ENCODE results near the gene C16orf86.

The C16orf86 gene

GRCh38 chr16:67666559-67667452 lies at the start of gene C16orf86, which contains the start of gene ENKD1:
C16orf86 (plus strand) TSS chr16:67666814; CDS start chr16:67666971, 157 bp downstream.
ENKD1 (minus strand) TSS chr16:67666750; CDS start chr16:67666442, 308 bp downstream.
- peak; percentile 91 for DNase-seq (ENCODE audit: low spot score)

- no peak for DNase-seq (ENCODE audit: low spot score)
These were observed 38.4 kb upstream of the C16orf86 start for GRCh38 chr16:67628216-67628615.

GRCh38 chr16:67632415-67633172 lies 34.0 kb upstream of the C16orf86 start:
- peak; percentile 11 for DNase-seq (ENCODE audit: low spot score)

GRCh38 chr16:67636713-67637112 lies 29.9 kb upstream of the C16orf86 start:
- DNase-seq (ENCODE audit: low spot score), result no peak

- DNase-seq (ENCODE audit: low spot score), result no peak
These were observed 29.0 kb upstream of the C16orf86 start for GRCh38 chr16:67637625-67638024.

- DNase-seq (ENCODE audit: low spot score), result peak; percentile 67
These were observed 24.6 kb upstream of the C16orf86 start for GRCh38 chr16:67641779-67642708.

- no peak for DNase-seq (ENCODE audit: low spot score)
These were observed 22.6 kb upstream of the C16orf86 start for GRCh38 chr16:67644038-67644437.

GRCh38 chr16:67645397-67646121 lies 21.1 kb upstream of the C16orf86 start:
- peak; percentile 13 for DNase-seq (ENCODE audit: low spot score)

- peak; percentile 10 for DNase-seq (ENCODE audit: low spot score)
These were observed 19.4 kb upstream of the C16orf86 start for GRCh38 chr16:67647111-67647651.

- no peak for DNase-seq (ENCODE audit: low spot score)
These were observed 18.9 kb upstream of the C16orf86 start for GRCh38 chr16:67647681-67648080.

GRCh38 chr16:67648088-67648763 lies 18.4 kb upstream of the C16orf86 start:
- peak; percentile 11 for DNase-seq (ENCODE audit: low spot score)

- DNase-seq (ENCODE audit: low spot score), result peak; percentile 12
These were observed 17.7 kb upstream of the C16orf86 start for GRCh38 chr16:67648764-67649407.

GRCh38 chr16:67649494-67649931 lies 17.1 kb upstream of the C16orf86 start:
- DNase-seq (ENCODE audit: low spot score), result no peak

- DNase-seq (ENCODE audit: low spot score), result no peak
These were observed 16.6 kb upstream of the C16orf86 start for GRCh38 chr16:67650023-67650422.

GRCh38 chr16:67651039-67651438 lies 15.6 kb upstream of the C16orf86 start:
- DNase-seq (ENCODE audit: low spot score), result no peak

- DNase-seq (ENCODE audit: low spot score), result no peak
These were observed 14.8 kb upstream of the C16orf86 start for GRCh38 chr16:67651847-67652246.

GRCh38 chr16:67652578-67653127 lies 14.0 kb upstream of the C16orf86 start:
- peak; percentile 83 for DNase-seq (ENCODE audit: low spot score)

GRCh38 chr16:67653128-67653788 lies 13.4 kb upstream of the C16orf86 start:
- peak; percentile 65 for DNase-seq (ENCODE audit: low spot score)
